Measurements from ENCODE around the gene DMRT2.
A peak's percentile ranks its signal among the peaks of the same experiment; 100 is the strongest.

DNA sequence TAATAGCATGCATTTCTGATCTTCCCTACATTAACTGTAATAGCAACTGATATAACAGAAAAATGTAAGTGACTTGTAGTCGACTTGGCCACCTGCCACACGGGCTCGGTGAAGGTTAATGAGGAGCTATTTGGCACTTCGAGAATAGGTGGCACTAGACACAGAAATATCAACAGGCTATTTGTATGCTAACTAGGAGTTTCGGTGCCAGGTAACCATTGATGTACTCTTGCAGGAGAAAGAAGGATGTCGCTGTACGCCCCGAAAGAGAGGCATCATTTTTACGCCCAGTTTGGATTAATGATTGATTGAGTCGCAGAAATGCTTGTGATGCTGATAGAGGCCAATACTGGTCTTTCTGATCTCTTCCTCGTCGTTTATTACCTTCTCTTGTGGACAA lies 516 bp upstream of the DMRT2 start:
- TF ChIP-seq, protein P1, sequence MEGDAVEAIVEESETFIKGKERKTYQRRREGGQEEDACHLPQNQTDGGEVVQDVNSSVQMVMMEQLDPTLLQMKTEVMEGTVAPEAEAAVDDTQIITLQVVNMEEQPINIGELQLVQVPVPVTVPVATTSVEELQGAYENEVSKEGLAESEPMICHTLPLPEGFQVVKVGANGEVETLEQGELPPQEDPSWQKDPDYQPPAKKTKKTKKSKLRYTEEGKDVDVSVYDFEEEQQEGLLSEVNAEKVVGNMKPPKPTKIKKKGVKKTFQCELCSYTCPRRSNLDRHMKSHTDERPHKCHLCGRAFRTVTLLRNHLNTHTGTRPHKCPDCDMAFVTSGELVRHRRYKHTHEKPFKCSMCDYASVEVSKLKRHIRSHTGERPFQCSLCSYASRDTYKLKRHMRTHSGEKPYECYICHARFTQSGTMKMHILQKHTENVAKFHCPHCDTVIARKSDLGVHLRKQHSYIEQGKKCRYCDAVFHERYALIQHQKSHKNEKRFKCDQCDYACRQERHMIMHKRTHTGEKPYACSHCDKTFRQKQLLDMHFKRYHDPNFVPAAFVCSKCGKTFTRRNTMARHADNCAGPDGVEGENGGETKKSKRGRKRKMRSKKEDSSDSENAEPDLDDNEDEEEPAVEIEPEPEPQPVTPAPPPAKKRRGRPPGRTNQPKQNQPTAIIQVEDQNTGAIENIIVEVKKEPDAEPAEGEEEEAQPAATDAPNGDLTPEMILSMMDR (conservative IDR thresholded peaks at IDR 0.05; ENCODE audit: low read length), result peak; percentile 41
- TF ChIP-seq EZH2phosphoT487 (IDR thresholded peaks at IDR 0.05; ENCODE audit: borderline replicate concordance, low read depth, low read length), result no peak

Data from OCI-LY7 (cell line).